Progenitor cell of endocrine pancreas (in vitro differentiated cells): ENCODE measurements around the gene ZNF668. TPM values are rescaled to one million over a fixed set of nuclear protein-coding genes. Genes with fewer than 3 reads are reported as not detected.
A peak's percentile ranks its signal among the peaks of the same experiment; 100 is the strongest.

ENCODE experiments used
- DNase-seq: peaks from one replicate; pipeline ENCODE4 v3.0.0; 2021; ENCODE audit warnings: low spot score; ENCODE audit not compliant: unreplicated experiment
- H3K27ac Mint-ChIP-seq: 2 replicates; pipeline ENCODE4 v1.8.0; 2021; ENCODE audit warnings: mild to moderate bottlenecking, moderate library complexity, mixed read lengths
- H3K27me3 Mint-ChIP-seq: 2 replicates; pipeline ENCODE4 v1.8.0; 2021; ENCODE audit warnings: mixed read lengths
- H3K36me3 Mint-ChIP-seq: 2 replicates; pipeline ENCODE4 v1.8.0; 2022; ENCODE audit warnings: mixed read lengths; ENCODE audit not compliant: insufficient read depth
- H3K4me1 Mint-ChIP-seq: 2 replicates; pipeline ENCODE4 v1.8.0; 2021; ENCODE audit warnings: low read depth, mixed read lengths
- H3K4me3 Mint-ChIP-seq: 2 replicates; pipeline ENCODE4 v1.8.0; 2021; ENCODE audit warnings: low read depth, mild to moderate bottlenecking, moderate library complexity, mixed read lengths
- H3K9me3 Mint-ChIP-seq: 2 replicates; pipeline ENCODE4 v1.8.0; 2021; ENCODE audit warnings: low read depth, mixed read lengths
- long read RNA-seq: library from polyadenylated mRNA; unstranded; transcript quantifications from one replicate; pipeline ENCODE4 v2.0.0, GENCODE V29; 2020
- total RNA-seq: library from RNA; stranded (reverse); gene quantifications from 2 replicates; pipeline ENCODE4 v1.2.1, GENCODE V29; 2021
- TF ChIP-seq, protein P1 (sequence below): fragments of 200-600 bp; sonication (generic); IDR thresholded peaks from one replicate; pipeline ENCODE4 v1.5.0; 2021; ENCODE audit warnings: antibody characterized with exemption, mild to moderate bottlenecking; ENCODE audit not compliant: unreplicated experiment

ZNF668 gene
- total RNA-seq, result 14.3 and 17.5 TPM in 2 replicates
- long read RNA-seq, transcript ZNF668-201 (3 exons, 2,762 nt), result major isoform, 6 of 10 reads
- long read RNA-seq, partial matches to known transcripts, result 0 of 10 reads
- long read RNA-seq, other reads (novel, unspliced or antisense), result 1 of 10 reads

GRCh38 chr16:31073970-31074813, at the start of gene ZNF668, which contains the start of gene ZNF646:
TSS of gene ZNF668 (minus strand) at chr16:31074240. CDS start at chr16:31064459, 9,781 bp downstream.
TSS of gene ZNF646 (plus strand) at chr16:31074422. CDS start at chr16:31076325, 1,903 bp downstream.
- Mint-ChIP-seq H3K36me3 (peaks cover 4% of the 10 kb centered on the region), H3K4me1 (peaks cover 19% of the 10 kb centered on the region), H3K27ac (peak within 1 kb of the TSS; percentile 99), H3K4me3 (peak within 1 kb of the TSS; percentile 99), H3K27me3 (no peaks in the 10 kb centered on the region), H3K9me3 (no peaks in the 10 kb centered on the region)
- DNase-seq, result peak; percentile 89
- TF ChIP-seq, protein P1, sequence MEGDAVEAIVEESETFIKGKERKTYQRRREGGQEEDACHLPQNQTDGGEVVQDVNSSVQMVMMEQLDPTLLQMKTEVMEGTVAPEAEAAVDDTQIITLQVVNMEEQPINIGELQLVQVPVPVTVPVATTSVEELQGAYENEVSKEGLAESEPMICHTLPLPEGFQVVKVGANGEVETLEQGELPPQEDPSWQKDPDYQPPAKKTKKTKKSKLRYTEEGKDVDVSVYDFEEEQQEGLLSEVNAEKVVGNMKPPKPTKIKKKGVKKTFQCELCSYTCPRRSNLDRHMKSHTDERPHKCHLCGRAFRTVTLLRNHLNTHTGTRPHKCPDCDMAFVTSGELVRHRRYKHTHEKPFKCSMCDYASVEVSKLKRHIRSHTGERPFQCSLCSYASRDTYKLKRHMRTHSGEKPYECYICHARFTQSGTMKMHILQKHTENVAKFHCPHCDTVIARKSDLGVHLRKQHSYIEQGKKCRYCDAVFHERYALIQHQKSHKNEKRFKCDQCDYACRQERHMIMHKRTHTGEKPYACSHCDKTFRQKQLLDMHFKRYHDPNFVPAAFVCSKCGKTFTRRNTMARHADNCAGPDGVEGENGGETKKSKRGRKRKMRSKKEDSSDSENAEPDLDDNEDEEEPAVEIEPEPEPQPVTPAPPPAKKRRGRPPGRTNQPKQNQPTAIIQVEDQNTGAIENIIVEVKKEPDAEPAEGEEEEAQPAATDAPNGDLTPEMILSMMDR, result peak; percentile 18

DNA sequence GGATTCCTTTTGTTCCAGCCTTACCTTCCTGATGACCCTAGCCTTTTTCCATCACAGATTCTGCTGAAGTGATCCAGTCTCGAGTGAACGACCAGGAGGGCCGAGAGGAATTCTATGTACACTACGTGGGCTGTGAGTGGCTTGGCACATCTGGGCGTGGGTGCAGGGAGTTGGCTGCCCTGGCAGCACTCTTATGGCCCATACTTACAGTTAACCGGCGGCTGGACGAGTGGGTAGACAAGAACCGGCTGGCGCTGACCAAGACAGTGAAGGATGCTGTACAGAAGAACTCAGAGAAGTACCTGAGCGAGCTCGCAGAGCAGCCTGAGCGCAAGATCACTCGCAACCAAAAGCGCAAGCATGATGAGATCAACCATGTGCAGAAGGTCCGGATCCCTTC, 46.1 kb upstream of the ZNF668 start:
- Mint-ChIP-seq H3K4me1 (peaks cover 11% of the 10 kb centered on the region), H3K4me3 (no peak overlapping the region), H3K27me3 (no peaks in the 10 kb centered on the region), H3K27ac (no peak overlapping the region), H3K36me3 (peaks cover 13% of the 10 kb centered on the region), H3K9me3 (no peaks in the 10 kb centered on the region)
- TF ChIP-seq, protein P1, result no peak
- DNase-seq, result no peak

DNA sequence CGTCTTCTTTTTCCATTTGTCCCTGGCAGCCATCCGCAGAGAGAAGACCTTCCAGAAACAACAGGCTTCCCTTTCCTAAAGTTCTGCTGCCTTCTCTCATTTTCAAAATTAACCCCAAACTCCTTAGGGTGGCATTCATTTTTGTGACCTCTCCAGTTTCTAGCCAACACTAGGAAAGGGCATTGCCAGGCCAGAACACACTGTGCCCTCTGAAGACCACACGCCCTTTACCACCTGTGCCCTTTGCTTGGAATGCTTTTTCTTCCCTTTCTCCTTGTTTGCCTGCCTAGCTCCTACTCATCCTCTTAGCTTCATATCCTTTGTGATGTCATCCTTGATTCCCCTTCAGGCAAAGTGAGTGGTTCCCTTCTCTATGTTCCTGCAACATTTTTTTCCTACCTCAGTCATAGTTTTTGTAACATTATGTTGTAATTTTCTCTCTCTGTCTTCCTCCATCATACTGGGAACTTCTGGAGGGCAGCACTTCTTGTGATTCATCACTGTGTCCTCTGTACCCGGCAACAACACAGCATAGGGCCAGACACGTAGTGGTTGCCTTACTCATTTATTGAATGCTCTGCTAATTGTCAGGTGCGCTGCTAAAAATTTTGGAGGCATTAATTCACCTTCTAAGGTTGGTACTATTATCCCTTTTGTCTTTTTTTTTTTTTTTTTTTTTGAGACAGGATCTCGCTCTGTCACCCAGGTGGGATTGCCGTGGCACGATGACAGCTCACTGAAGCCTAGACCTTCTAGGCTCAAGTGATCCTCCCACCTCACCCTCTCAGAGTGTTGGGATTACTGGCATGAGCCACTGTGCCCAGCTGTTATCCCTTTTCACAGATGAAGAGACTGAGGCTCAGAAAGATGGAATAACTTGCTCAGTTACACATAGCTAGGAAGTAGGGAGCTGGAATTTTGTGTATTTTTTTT, 44.4 kb upstream of the ZNF668 start:
- Mint-ChIP-seq H3K36me3 (peaks cover 13% of the 10 kb centered on the region), H3K9me3 (no peaks in the 10 kb centered on the region), H3K4me3 (peak overlapping the region; percentile 85), H3K27me3 (no peaks in the 10 kb centered on the region), H3K4me1 (peaks cover 11% of the 10 kb centered on the region), H3K27ac (peak overlapping the region; percentile 96)
- TF ChIP-seq, protein P1, result no peak
- no peak for DNase-seq

- peaks cover 13% of the 10 kb centered on the region for H3K36me3 Mint-ChIP-seq
- H3K4me1 Mint-ChIP-seq, result peaks cover 11% of the 10 kb centered on the region
- H3K27me3 Mint-ChIP-seq, result no peaks in the 10 kb centered on the region
- peak within 1 kb of the TSS; percentile 96 for H3K27ac Mint-ChIP-seq
- TF ChIP-seq, protein P1, result no peak
- peak within 1 kb of the TSS; percentile 85 for H3K4me3 Mint-ChIP-seq
- no peaks in the 10 kb centered on the region for H3K9me3 Mint-ChIP-seq
- DNase-seq, result peak; percentile 92
Observed at GRCh38 chr16:31117384-31118222, 43.6 kb upstream of the ZNF668 start, which contains the start of gene KAT8. TSS of gene KAT8 (plus strand) at chr16:31117664. CDS start at chr16:31117682, 18 bp downstream.
